HG02870 (cell line): ENCODE results near the gene ANKRD12.
A peak's percentile ranks its signal among the peaks of the same experiment; 100 is the strongest.
"Not testable (repeated sequence)": the region's sequence is repeated elsewhere in the genome, so short reads cannot be mapped to it uniquely, and the experiment has no call there.

Experiments used
- ATAC-seq: cut with Tn5 transposase; IDR thresholded peaks from one replicate; pipeline ENCODE4 v1.9.1; 2021; ENCODE audit warnings: mild to moderate bottlenecking, moderate library complexity; ENCODE audit not compliant: unreplicated experiment

Gene ANKRD12

GRCh38 chr18:9221661-9222060 is 85.1 kb downstream of the ANKRD12 start:
- ATAC-seq = no peak

- ATAC-seq = no peak
These were observed 86.8 kb downstream of the ANKRD12 start for GRCh38 chr18:9223356-9223755.

- no peak for ATAC-seq
These were observed 89.9 kb downstream of the ANKRD12 start for GRCh38 chr18:9226463-9226862.

GRCh38 chr18:9231852-9232486 is 95.4 kb downstream of the ANKRD12 start:
- ATAC-seq = no peak

GRCh38 chr18:9232977-9233376 is 96.4 kb downstream of the ANKRD12 start:
- ATAC-seq = no peak

GRCh38 chr18:9233771-9234440 is 97.3 kb downstream of the ANKRD12 start:
- no peak for ATAC-seq

- no peak for ATAC-seq
These were observed 97.9 kb downstream of the ANKRD12 start for GRCh38 chr18:9234528-9234927.

GRCh38 chr18:9237981-9238380 is 101.4 kb downstream of the ANKRD12 start:
- ATAC-seq = no peak

GRCh38 chr18:9239720-9240119 is 103.1 kb downstream of the ANKRD12 start:
- no peak for ATAC-seq

- ATAC-seq = peak; percentile 58
These were observed 103.7 kb downstream of the ANKRD12 start for GRCh38 chr18:9240270-9240669.

- ATAC-seq = no peak
These were observed 106.4 kb downstream of the ANKRD12 start for GRCh38 chr18:9243029-9243428.

GRCh38 chr18:9244376-9244775 is 107.8 kb downstream of the ANKRD12 start:
- ATAC-seq = no peak

GRCh38 chr18:9248661-9249060 is 112.1 kb downstream of the ANKRD12 start:
- ATAC-seq = no peak

GRCh38 chr18:9249254-9249653 is 112.7 kb downstream of the ANKRD12 start:
- no peak for ATAC-seq

- no peak for ATAC-seq
These were observed 122.6 kb downstream of the ANKRD12 start for GRCh38 chr18:9259173-9259572.

- ATAC-seq = no peak
These were observed 124.1 kb downstream of the ANKRD12 start for GRCh38 chr18:9260388-9261380.

- no peak for ATAC-seq
These were observed 126.7 kb downstream of the ANKRD12 start for GRCh38 chr18:9263264-9263663.

- ATAC-seq = not testable (repeated sequence)
These were observed 128.2 kb downstream of the ANKRD12 start for GRCh38 chr18:9264797-9265196.

- ATAC-seq = no peak
These were observed 136.6 kb downstream of the ANKRD12 start for GRCh38 chr18:9273221-9273620.

GRCh38 chr18:9275890-9276289 is 139.3 kb downstream of the ANKRD12 start:
- no peak for ATAC-seq

- no peak for ATAC-seq
These were observed 141.4 kb downstream of the ANKRD12 start for GRCh38 chr18:9278028-9278427.
